ENCODE data around the gene HPSE2.

DNA sequence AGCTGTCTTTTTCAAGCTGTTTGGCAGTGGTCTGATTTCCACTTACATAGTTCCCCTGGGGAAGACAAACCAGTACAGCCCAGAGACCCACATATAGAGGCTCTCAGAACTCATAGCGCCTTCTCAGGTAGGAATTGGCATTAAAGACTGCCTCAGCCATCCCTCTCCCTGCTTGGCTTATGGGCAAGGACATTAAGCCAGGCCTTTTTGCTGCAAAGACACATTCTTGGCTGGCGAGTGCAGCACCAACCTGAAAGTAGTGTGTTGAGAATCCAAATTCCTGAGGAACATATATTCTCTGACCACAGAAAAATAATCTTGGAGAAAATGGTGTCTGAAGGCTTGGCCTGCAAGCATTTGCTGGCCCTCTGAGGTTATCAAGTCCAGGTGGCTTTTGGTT, 749.7 kb downstream of the HPSE2 start:
- no peak for TF ChIP-seq GATA2 (IDR thresholded peaks at IDR 0.05; ENCODE audit: low read depth, low read length)
- no peak for TF ChIP-seq GATA3 (IDR thresholded peaks at IDR 0.05; ENCODE audit: low read depth, low read length)

Data from SH-SY5Y (cell line).